ENCODE measurements around the gene ZBTB32.

Gene ZBTB32

DNA sequence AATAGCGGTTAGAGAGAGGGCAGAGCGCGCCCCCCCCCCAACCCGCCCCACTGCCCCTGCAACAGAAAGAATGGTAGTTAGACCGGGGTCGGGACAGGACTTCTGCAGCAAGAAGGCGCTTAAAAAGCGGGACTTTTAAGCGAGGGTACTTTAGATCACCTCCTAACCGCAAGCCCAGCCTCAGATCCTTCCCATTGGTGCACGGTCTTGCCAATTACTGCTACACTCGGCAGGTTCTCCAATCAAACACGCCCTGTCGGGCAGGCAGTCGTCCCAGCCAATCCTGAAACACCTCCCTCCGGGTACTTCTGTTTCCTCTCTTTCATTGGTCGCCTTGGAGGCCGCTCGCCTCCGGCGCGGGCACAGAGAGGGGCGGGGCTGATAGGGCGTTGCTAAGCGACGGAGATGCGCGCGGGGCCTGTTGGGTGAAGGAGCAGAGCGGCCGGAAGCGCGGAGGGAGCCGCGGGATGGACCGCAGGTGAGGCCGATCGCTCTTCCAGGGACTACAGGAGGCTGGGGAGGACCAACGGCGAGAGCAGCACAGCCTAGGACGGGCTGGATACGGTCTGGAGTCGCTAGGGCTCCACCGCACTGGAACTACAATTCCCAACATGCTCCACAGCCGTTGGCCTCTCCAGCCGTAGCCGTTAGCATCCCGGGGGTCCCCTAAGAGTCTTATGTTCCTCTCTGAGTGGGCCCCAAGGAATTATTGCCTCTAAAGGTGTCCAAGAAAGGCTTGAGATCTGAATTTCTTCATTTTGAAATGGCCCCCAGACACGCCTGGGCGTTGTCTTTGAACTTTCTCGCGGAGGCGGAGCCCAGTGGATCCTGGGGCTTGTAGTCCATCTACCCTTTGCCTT, 53.6 kb downstream of the ZBTB32 start, which contains the start of gene PROSER3 (continued):
- TF ChIP-seq PRDM6 (tag by site-specific recombination; IDR thresholded peaks at IDR 0.05) (no peak), ZNF555 (tag by site-specific recombination; conservative IDR thresholded peaks at IDR 0.05) (no peak), RBAK (tag by site-specific recombination; IDR thresholded peaks at IDR 0.05) (no peak), ZNF148 (tag by site-specific recombination; IDR thresholded peaks at IDR 0.05; ENCODE audit: borderline replicate concordance) (no peak), ZNF426 (tag by site-specific recombination; IDR thresholded peaks at IDR 0.05) (no peak), HOXD13 (CRISPR knock-in tag; IDR thresholded peaks at IDR 0.05; ENCODE audit: borderline replicate concordance) (no peak), BCL6B (tag by site-specific recombination; IDR thresholded peaks at IDR 0.05) (no peak), OVOL3 (tag by site-specific recombination; IDR thresholded peaks at IDR 0.05) (peak; percentile 93), ZNF202 (tag by site-specific recombination; IDR thresholded peaks at IDR 0.05; ENCODE audit: borderline replicate concordance) (no peak), ZNF707 (tag by site-specific recombination; IDR thresholded peaks at IDR 0.05) (no peak), ZNF394 (tag by site-specific recombination; IDR thresholded peaks at IDR 0.05; ENCODE audit: borderline replicate concordance) (peak; percentile 79), ZNF48 (tag by site-specific recombination; IDR thresholded peaks at IDR 0.05) (no peak), ZNF350 (tag by site-specific recombination; IDR thresholded peaks at IDR 0.05) (no peak), ZNF629 (tag by site-specific recombination; IDR thresholded peaks at IDR 0.05) (peak; percentile 74), ZNF596 (tag by site-specific recombination; IDR thresholded peaks at IDR 0.05) (no peak), ZNF501 (tag by site-specific recombination; IDR thresholded peaks at IDR 0.05) (peak; percentile 54; the same call in 1 of the 2 replicates), ZNF658 (tag by site-specific recombination; IDR thresholded peaks at IDR 0.05) (no peak), ZSCAN30 (tag by site-specific recombination; IDR thresholded peaks at IDR 0.05) (peak; percentile 95), SP7 (tag by site-specific recombination; IDR thresholded peaks at IDR 0.05) (peak; percentile 83), MEIS1 (CRISPR knock-in tag; IDR thresholded peaks at IDR 0.05; ENCODE audit: borderline replicate concordance) (no peak), ZNF10 (tag by site-specific recombination; IDR thresholded peaks at IDR 0.05) (peak; percentile 95; the same call in 1 of the 2 replicates), ZSCAN23 (tag by site-specific recombination; IDR thresholded peaks at IDR 0.05) (0 out of 2 replicates have a peak, but pooled peaks have one; percentile 55), ZNF623 (tag by site-specific recombination; IDR thresholded peaks at IDR 0.05) (no peak), TCF7L2 (IDR thresholded peaks at IDR 0.05; ENCODE audit: borderline replicate concordance, low read depth, low read length) (peak; percentile 80; the same call in 1 of the 2 replicates), ZBTB48 (tag by site-specific recombination; IDR thresholded peaks at IDR 0.05) (peak; percentile 96), ZBTB20 (tag by site-specific recombination; IDR thresholded peaks at IDR 0.05) (peak; percentile 81), SCRT2 (tag by site-specific recombination; IDR thresholded peaks at IDR 0.05) (peak; percentile 66), ZFP3 (tag by site-specific recombination; IDR thresholded peaks at IDR 0.05; ENCODE audit: low read depth) (no peak), ZNF473 (tag by site-specific recombination; IDR thresholded peaks at IDR 0.05) (no peak), KLF1 (tag by site-specific recombination; IDR thresholded peaks at IDR 0.05) (peak; percentile 93), ZNF37A (tag by site-specific recombination; IDR thresholded peaks at IDR 0.05) (no peak)
- TF ChIP-seq, protein P1, sequence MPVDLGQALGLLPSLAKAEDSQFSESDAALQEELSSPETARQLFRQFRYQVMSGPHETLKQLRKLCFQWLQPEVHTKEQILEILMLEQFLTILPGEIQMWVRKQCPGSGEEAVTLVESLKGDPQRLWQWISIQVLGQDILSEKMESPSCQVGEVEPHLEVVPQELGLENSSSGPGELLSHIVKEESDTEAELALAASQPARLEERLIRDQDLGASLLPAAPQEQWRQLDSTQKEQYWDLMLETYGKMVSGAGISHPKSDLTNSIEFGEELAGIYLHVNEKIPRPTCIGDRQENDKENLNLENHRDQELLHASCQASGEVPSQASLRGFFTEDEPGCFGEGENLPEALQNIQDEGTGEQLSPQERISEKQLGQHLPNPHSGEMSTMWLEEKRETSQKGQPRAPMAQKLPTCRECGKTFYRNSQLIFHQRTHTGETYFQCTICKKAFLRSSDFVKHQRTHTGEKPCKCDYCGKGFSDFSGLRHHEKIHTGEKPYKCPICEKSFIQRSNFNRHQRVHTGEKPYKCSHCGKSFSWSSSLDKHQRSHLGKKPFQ (tag by site-specific recombination; IDR thresholded peaks at IDR 0.05) = no peak
- TF ChIP-seq, protein P2, sequence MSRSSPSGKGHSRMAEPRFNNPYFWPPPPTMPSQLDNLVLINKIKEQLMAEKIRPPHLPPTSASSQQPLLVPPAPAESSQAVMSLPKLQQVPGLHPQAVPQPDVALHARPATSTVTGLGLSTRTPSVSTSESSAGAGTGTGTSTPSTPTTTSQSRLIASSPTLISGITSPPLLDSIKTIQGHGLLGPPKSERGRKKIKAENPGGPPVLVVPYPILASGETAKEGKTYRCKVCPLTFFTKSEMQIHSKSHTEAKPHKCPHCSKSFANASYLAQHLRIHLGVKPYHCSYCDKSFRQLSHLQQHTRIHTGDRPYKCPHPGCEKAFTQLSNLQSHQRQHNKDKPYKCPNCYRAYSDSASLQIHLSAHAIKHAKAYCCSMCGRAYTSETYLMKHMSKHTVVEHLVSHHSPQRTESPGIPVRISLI (tag by site-specific recombination; IDR thresholded peaks at IDR 0.05) = no peak

All from HEK293 (cell line).